ENCODE data around the gene TANGO6.

The TANGO6 gene

DNA sequence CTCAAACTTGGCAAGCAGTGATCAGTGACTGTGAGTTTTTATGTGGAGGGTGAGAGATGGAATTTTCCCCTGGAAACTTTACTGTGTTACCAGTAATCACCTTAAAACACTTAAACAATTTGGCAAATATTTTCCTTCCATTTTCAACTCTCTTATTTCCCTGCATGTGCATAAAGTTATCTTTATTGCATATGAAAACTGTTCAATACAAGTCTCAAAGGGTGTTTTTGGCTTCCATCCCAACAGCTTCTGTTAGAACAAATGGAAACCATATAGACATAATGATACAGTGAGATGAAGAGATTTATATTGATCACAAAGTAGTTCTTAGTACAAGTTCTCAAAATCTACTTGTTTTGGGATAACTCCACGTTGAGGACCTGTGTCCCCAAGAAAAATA is 36.4 kb upstream of the TANGO6 start:
- H3K27ac ChIP-seq: no peak overlapping the region
- no peak overlapping the region for H3K4me3 ChIP-seq (ENCODE audit: low read depth, low read length)
- H3K9me3 ChIP-seq (ENCODE audit: severe bottlenecking): no peaks in the 10 kb centered on the region
- TF ChIP-seq, protein P1, sequence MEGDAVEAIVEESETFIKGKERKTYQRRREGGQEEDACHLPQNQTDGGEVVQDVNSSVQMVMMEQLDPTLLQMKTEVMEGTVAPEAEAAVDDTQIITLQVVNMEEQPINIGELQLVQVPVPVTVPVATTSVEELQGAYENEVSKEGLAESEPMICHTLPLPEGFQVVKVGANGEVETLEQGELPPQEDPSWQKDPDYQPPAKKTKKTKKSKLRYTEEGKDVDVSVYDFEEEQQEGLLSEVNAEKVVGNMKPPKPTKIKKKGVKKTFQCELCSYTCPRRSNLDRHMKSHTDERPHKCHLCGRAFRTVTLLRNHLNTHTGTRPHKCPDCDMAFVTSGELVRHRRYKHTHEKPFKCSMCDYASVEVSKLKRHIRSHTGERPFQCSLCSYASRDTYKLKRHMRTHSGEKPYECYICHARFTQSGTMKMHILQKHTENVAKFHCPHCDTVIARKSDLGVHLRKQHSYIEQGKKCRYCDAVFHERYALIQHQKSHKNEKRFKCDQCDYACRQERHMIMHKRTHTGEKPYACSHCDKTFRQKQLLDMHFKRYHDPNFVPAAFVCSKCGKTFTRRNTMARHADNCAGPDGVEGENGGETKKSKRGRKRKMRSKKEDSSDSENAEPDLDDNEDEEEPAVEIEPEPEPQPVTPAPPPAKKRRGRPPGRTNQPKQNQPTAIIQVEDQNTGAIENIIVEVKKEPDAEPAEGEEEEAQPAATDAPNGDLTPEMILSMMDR (IDR thresholded peaks at IDR 0.05; ENCODE audit: low read depth, low read length): no peak
- no peaks in the 10 kb centered on the region for H3K27me3 ChIP-seq (ENCODE audit: insufficient read depth, low read depth, severe bottlenecking)
- DNase-seq: no peak
- H3K36me3 ChIP-seq: no peaks in the 10 kb centered on the region

DNA sequence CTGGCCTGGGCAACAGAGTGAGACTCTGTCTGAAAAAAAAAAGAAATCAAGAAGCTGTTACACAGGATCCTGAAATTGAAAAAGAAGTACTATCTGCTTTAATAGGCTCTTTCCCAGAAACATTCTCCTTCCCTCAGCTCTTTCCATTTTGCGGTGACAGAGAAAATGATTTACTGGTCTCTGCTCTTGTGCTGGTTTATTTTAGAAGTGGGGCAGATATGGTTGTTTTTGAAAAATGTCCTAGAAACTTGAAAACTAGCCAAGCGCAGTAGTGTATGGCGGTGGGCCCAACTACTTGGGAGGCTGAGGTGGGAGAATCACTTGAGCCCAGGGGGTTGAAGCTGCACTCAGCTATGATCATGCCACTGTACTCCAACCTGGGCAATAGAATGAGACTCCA is 28.8 kb upstream of the TANGO6 start:
- Histone ChIP-seq H3K4me3 (ENCODE audit: low read depth, low read length) (no peak overlapping the region), H3K27ac (no peak overlapping the region), H3K36me3 (no peaks in the 10 kb centered on the region), H3K27me3 (ENCODE audit: insufficient read depth, low read depth, severe bottlenecking) (no peaks in the 10 kb centered on the region), H3K9me3 (ENCODE audit: severe bottlenecking) (no peaks in the 10 kb centered on the region)
- TF ChIP-seq, protein P1 (IDR thresholded peaks at IDR 0.05; ENCODE audit: low read depth, low read length): no peak
- no peak for DNase-seq

DNA sequence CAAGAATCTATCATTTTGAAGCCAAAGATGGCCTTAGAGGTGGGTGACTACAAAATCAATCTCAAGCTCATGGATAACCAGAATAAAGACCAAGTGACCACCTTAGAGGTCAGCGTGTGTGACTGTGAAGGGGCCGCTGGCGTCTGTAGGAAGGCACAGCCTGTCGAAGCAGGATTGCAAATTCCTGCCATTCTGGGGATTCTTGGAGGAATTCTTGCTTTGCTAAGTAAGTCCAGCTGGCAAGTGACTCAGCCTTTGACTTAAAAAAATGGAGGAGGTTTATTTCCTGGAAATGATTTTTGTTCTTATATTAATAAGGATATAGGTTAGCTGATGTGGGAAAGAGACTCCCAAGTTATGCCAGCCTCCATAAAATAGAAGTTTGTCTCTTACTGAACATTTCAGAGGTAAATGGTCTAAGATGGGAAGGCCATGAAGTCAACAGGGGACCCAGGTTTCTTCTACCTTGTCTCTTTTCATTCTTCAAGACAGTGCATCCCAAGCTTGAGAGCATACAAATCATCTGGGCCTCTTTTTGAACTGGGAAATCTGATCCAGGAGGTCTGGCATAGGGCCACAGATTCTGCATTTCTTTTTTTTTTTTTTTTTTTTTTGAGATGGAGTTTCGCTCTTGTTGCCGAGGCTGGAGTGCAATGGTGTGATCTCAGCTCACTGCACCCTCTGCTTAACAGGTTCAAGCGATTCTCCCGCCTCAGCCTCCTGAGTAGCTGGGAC is 19.8 kb upstream of the TANGO6 start:
- no peak overlapping the region for H3K27ac ChIP-seq
- H3K27me3 ChIP-seq (ENCODE audit: insufficient read depth, low read depth, severe bottlenecking): no peaks in the 10 kb centered on the region
- TF ChIP-seq, protein P1 (IDR thresholded peaks at IDR 0.05; ENCODE audit: low read depth, low read length): no peak
- no peak overlapping the region for H3K4me3 ChIP-seq (ENCODE audit: low read depth, low read length)
- H3K9me3 ChIP-seq (ENCODE audit: severe bottlenecking): no peaks in the 10 kb centered on the region
- no peaks in the 10 kb centered on the region for H3K36me3 ChIP-seq
- no peak for DNase-seq

DNA sequence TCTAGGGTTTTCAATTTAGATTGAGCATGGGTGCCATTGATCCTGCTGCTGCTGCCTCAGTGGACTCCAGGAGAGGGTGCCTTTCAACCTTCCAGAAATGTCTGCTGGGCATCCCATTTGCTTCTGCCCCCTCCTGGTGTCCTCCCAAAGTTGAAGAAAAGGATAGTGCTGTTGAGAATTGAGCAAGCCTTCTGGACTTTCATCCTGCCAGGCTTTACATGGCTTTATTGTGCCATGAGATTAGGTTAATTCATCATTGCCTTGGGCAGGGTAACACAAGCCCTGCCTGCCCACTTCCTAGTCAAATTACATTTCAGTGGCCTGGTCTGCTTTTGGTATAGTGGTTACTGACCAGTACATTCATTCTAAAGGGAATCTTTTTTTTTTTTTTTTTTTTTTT is 17.9 kb upstream of the TANGO6 start:
- H3K4me3 ChIP-seq (ENCODE audit: low read depth, low read length): no peak overlapping the region
- no peak for DNase-seq
- no peaks in the 10 kb centered on the region for H3K36me3 ChIP-seq
- H3K9me3 ChIP-seq (ENCODE audit: severe bottlenecking): no peaks in the 10 kb centered on the region
- no peak overlapping the region for H3K27ac ChIP-seq
- TF ChIP-seq, protein P1 (IDR thresholded peaks at IDR 0.05; ENCODE audit: low read depth, low read length): no peak
- H3K27me3 ChIP-seq (ENCODE audit: insufficient read depth, low read depth, severe bottlenecking): no peaks in the 10 kb centered on the region

DNA sequence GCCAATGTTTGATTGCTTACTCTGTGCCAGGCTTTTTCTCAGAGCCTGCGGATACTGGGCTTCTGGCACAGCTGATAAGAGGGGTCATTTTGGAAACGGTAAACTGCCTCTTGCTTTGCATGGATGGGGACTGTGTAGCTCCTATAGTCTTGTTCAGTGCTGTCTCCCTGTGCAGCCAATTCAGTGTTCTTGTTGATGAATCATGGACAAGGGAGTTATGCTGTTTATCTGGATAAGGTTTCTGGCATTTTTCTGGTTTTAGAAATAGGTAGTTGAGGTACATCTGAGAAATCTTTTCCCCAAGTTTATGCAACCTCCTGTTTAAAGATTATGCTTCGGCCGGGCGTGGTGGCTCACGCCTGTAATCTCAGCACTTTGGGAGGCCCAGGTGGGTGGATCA is 16.7 kb upstream of the TANGO6 start:
- DNase-seq: no peak
- Histone ChIP-seq H3K27me3 (ENCODE audit: insufficient read depth, low read depth, severe bottlenecking) (no peaks in the 10 kb centered on the region), H3K4me3 (ENCODE audit: low read depth, low read length) (no peak overlapping the region), H3K9me3 (ENCODE audit: severe bottlenecking) (peaks cover 2% of the 10 kb centered on the region), H3K36me3 (no peaks in the 10 kb centered on the region), H3K27ac (no peak overlapping the region)
- TF ChIP-seq, protein P1 (IDR thresholded peaks at IDR 0.05; ENCODE audit: low read depth, low read length): no peak

DNA sequence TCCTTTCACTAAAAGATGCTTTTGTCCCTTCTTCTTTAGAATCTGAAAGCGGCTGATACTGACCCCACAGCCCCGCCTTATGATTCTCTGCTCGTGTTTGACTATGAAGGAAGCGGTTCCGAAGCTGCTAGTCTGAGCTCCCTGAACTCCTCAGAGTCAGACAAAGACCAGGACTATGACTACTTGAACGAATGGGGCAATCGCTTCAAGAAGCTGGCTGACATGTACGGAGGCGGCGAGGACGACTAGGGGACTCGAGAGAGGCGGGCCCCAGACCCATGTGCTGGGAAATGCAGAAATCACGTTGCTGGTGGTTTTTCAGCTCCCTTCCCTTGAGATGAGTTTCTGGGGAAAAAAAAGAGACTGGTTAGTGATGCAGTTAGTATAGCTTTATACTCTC is 10.1 kb upstream of the TANGO6 start:
- Histone ChIP-seq H3K4me3 (ENCODE audit: low read depth, low read length) (no peak overlapping the region), H3K27me3 (ENCODE audit: insufficient read depth, low read depth, severe bottlenecking) (no peaks in the 10 kb centered on the region), H3K27ac (no peak overlapping the region), H3K9me3 (ENCODE audit: severe bottlenecking) (peaks cover 2% of the 10 kb centered on the region), H3K36me3 (no peaks in the 10 kb centered on the region)
- TF ChIP-seq, protein P1 (IDR thresholded peaks at IDR 0.05; ENCODE audit: low read depth, low read length): no peak
- no peak for DNase-seq

Measured in WERI-Rb-1 (cell line).